SK-N-DZ (cell line): ENCODE measurements around the gene SGK1.
"Not testable (repeated sequence)": the region's sequence is repeated elsewhere in the genome, so short reads cannot be mapped to it uniquely, and the experiment has no call there.

Source experiments
- DNase-seq: peaks from one replicate; pipeline ENCODE4 v3.0.0-alpha.2; 2015; ENCODE audit warnings: low spot score

Gene SGK1

DNA sequence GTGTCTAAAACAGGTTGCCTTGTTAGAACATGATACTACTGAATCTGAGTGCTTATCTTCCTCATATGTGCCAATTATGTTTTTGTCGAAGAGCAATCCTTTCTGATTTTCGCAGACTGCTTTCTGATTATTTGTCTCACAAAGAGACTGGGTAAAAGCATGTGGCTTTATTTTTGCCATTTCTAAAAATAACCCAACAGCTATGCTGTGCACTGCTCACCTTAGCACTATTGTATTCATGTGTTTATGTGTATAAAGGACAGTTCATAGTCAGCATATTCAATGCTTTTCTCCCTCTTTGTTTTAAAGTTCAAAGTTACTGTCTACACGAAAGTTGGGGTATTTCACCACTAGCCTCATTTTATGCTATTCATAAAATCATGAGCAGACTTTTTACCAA is 127.0 kb downstream of the SGK1 start:
- no peak for DNase-seq

DNA sequence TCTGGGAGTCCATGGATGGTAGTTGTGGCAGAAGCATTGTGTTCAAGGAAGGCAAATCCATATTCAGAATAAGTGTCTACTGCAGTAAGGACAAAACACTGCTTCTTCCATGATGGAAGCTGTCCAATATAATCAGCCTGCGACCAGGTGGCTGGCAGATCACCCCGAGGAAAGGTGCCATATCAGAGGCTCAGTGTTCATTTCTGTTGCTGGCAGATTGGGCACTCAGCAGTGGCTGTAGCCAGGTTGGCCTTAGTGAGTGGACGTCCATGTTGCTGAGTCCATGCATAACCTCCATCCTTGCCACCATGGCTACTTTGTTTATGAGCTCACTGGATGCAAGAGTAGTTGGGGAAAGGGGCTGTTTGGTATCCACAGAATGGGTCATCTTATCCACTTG is 130.2 kb downstream of the SGK1 start:
- DNase-seq, result no peak

DNA sequence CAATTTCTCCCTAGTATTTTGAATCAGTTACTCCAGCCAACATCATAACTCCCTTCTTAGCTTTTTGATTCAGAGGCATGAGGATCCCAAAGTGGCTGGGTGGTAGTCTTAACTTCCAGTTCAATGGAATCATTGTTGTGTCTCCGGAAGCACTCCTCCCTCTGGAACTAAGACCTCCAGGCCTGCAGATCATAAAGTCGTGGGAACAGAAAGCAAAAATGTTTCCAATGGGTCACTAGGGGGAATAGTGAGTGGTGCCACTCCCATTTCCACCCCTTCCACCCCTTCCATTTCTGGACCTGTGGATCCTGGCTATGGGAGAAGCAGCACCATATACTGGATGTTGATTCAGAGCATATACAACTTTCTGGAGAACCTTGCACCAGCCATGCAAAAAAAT is 130.8 kb downstream of the SGK1 start:
- no peak for DNase-seq

DNA sequence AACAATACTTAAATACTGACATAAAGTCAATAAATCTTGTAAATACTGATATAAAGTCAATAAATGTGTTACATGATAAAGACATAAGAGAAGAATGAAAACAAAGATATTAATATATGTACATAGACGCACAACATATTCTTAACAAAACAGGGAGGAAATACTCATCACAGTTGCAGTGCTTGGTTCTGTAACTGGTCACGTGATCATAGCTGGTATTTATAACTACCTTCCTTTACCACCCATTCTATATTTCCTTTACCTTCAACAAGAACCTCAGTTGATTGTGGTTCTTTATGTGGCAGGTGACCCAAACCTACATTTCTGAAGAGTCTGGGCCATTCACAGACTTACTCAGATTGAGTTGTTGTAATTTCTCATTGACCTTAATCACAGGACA is 131.6 kb downstream of the SGK1 start:
- no peak for DNase-seq

DNA sequence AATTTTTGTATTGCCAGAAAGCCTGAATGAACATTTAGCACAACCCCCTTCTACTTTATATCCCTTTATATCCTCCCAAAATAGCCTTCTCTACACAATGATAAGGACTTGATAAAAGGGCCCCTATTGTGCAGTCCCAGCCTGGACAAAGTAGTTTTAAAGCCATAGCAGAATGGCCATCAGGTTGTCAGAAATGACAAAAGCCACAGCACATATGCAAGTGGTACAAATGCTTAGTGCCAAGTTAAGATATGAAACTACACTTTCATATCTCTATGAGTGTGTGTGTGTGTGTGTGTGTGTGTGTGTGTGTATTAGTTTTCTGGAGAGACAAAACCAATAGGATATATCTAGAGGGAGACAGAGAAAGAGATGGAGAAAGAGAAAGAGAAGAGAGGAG is 132.6 kb downstream of the SGK1 start:
- no peak for DNase-seq

DNA sequence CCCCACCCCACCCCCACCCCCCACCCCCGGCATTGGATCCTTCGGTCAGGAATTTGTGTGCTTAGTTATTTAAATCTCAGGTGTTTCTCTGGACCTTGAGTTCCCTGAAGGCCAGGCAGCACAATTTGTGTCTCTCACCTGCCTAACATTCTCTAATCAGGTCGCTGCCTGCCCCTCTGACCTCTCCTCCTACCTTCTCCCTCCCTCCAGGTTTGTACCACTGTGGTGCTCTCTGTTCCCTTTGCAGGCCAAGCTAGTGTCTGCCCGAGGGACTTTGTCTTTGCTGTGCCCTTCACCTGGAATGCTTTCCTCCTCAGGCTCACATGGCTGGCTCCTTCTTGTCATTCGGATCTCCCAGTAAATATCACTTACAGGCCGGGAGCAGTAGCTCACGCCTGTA is 134.1 kb downstream of the SGK1 start:
- no peak for DNase-seq

DNA sequence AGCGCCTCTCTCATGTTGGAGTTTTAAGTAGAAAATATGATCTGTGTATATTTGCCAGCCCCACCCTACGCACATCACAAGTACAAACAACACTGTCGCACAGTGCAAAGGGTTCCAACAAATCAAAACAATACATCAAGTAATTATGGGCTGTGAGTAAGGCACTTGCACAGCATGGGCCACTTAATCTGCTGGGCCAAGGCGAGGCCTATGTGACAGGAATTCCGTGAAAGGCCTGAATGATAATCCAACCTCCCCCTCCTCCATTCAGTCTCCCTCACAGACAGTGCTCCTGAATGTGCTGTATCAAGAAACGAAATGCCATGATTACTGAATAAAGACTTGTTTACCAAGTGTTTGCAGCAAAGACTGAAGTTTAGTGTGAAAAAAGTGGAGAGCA is 135.4 kb downstream of the SGK1 start:
- no peak for DNase-seq

DNA sequence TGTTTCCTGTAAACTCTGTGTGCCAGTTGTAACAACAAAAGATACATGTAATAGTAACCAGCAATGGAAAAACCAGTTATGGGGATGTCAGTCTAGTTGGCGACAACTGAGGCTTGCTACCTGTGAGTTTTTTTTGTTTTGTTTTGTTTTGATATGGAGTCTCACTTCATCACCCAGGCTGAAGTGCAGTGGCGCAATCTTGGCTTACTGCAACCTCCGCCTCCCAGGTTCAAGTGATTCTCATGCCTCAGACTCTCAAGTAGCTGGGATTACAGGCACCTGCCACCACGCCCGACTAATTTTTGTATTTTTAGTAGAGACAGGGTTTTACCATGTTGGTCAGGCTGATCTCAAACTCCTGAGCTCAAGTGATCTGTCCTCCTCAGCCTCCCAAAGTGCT is 136.2 kb downstream of the SGK1 start:
- DNase-seq, result not testable (repeated sequence)

DNA sequence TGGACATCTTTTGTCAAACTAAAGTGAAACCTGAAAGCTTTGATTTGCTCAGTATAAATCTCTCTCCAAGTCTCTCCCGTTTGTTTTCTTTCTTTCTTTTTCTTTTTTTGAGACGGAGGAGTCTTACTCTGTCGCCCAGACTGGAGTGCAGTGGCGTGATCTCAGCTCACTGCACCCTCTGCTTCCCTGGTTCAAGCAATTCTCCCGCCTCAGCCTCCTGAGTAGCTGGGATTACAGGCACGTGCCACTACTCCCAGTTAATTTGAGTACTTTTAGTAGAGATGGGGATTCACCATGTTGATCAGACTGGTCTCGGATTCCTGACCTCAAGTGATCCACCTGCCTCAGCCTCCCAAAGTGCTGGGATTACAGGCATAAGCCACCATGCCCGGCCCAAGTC is 136.7 kb downstream of the SGK1 start:
- DNase-seq, result not testable (repeated sequence)

DNA sequence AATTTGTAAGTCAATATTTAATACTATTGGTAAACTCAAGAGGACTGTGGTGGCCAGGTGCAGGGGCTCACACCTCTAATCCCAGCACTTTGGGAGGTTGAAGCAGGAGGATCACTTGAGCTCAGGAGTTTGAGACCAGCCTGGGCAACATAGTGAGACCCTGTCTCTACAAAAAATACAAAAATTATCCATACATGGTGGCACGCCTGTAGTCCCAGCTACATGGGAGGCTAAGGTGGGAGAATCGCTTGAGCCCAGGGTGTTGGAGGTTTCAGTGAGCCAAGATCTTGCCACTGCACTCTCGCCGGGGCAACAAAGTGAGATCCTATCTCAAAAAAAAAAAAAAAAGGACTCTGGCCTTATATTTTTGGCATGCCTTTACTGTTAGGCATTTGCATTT is 137.4 kb downstream of the SGK1 start:
- DNase-seq, result not testable (repeated sequence)

DNA sequence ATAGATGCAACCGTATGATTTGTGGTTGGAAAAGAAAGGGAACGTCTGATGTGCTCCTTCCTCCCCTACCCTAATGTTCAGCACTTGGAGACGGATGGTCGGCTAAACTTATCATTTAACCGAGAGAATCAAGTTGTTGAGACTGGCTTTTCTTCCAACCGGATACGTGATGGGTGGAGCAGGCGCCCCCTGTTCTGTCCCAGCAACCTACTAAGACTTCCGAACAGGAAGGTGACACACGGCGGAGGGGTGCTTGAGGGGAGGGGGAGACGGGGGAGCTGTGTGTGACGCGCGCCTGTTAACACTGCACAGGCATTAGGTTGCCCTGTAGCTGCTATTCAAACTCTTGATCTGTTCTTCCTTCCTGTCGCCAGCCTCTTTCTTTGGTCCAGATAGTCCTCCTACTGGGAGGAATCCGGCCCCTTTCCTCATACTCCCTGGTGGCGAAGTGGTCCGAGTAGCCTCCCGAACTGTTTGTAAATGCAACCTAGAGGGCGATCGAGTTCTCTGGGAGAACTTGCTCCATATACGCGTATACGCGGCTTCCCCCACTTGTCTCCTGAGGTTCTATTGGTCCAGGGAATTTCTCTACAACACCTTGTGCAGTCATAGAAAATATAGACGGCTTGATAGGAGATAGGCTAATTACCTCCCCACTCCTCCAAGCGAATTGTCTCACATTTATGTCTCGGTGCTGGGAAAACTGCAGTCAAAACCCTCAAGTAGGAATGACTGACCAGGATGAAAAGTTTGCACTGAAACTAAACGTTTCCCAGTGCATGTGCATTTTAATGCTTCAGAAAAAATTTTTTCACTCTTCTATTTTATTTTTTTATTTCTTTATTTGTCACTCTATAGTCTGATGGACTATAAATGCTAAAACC is 139.5 kb downstream of the SGK1 start:
- peak; percentile 60 for DNase-seq

DNA sequence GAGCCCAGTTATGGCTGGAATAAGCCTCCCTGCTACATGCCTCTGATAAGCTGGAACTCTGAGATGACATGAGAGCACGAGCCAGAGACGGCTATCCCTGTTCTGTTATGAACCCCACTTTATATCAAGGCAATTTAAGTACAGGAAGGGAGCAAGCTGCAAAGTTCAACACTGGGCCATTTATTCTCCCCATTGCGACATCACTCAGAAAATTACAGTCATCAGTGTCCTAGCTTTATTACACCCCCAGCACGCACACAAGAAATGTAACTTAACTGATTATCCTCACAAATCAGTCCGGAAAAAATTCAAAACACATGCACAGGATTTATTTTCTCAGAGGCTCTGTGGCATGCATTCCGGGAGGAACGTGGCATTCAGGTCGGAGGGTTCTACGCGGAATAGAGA is 140.2 kb downstream of the SGK1 start:
- no peak for DNase-seq

DNA sequence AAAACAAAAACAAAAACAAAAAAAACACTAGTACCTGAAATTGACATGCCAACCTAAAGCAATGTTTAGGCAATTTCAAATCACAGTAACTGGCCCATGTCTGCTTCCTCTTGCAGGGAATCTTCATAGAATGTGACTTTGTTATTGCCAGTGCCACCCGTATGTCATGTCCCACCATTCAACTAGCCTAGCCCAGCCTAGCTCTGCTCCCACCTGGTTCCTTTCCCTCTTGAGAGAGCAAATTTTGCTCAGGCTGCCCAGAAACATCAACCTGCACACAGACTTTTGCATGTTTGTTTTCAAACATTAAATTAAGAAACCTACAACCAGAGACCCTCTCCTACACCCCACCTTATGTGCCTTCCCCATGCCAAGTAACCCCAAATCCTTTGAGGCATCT is 140.7 kb downstream of the SGK1 start:
- DNase-seq, result no peak

DNA sequence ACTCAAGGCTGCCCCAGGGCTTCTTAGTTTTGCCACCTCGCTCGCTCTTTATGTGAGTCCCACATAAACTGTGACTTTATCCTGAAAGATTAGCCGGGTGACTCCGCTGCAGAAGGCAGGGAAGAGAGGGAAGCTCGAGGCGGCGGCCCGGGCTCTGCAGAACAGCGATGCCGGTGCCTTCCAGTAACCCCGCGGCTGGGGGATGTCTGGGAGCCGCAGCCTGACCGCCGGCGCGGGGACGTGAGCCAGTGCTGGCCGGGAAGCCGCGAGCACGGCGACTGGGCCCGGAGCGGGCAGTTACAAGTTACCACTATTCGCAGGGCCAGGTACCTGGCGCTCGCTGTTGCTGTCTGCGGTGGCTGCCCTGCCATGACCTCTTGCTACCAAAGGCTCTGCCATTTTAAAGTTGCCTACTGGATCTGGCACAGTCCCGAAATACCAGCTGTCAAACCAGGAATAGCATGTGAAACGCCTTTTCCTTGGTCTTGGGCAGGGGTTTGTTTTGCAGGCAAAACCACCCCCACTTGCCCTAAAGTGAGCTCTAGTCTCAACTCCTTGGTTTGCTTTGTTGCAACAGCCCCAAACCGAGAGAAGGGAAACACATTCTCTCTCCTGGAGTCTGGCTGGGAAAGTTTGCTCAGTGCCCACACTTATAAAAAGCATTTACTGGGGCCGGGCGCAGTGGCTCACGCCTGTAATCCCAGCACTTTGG is 141.5 kb downstream of the SGK1 start:
- DNase-seq, result no peak

DNA sequence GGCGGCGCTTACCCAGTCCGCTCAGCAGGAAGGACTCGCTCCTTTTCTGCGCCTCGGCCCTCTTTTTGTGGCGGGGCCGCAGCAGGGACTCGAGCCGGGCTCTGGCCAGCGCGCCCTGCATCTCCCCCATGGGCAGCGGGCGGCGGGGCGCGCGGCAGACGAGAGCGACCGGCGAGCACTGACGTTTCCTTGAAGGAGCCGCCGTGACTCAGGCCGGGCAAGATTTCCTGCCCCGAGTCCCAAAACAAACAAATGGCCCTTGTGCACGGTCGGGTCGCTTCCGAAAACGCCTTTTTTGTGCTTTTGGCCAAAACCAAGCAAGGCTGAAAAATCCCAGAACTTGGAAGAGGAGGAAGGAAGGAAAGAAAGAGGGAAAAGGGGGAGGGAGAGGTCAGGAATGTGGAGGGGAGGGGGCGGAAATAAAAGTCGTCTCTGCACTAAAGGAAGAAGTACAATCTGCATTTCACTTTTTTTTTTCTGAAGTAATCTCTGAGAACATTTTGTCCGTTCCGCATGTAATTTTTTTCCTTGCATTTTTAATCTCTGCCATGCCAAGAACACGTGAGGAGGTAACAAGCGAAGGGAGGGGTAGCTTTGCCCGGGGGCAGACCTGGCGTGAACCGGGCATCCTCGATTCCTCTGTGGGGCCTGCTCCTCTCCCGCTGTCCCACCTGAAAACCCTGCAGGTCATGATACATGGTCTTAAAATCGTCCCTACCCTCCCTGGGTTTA is 142.2 kb downstream of the SGK1 start:
- no peak for DNase-seq

DNA sequence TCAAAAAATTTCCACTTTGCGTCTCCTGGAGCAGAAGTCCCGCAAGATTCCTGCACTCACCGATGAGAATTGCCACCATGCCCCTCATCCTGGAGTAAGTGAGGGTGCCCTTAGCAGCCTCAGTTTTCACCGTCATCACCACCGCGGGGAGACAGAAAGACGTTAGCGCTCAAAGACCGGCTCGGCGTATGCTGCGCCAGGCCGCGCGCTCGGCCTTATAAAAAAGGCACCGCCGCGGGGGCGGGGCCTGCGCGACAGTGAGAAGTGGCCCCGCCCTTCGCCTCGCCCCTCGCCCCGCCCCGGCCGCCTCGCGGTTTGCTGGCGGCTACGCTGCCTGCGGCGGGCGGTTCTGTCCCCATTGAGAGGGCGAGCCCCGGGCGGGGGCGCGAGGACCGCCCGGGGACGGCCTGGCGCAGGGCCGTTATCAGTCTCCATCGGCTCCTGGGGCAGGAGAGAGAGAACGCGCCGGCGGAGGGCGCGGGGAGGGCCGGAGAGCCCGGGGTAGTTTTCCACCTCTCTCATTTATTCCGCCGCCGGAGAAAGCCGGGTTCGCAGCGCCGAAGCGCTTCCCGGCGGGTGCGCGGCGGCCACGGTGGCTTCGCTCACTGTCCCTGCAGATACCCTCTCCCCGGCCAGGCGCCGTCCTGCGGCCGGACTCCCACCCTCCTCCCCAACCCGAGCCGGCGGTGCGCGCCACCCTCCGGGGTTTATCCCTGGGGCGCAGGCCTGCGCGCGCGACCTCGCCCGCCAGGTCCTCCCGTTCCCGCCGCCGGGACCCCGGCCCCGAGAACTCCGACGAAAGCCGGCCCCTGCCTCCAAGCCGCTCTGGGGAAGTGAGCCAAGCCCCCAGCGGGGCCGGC is 143.0 kb downstream of the SGK1 start:
- peak; percentile 80 for DNase-seq

DNA sequence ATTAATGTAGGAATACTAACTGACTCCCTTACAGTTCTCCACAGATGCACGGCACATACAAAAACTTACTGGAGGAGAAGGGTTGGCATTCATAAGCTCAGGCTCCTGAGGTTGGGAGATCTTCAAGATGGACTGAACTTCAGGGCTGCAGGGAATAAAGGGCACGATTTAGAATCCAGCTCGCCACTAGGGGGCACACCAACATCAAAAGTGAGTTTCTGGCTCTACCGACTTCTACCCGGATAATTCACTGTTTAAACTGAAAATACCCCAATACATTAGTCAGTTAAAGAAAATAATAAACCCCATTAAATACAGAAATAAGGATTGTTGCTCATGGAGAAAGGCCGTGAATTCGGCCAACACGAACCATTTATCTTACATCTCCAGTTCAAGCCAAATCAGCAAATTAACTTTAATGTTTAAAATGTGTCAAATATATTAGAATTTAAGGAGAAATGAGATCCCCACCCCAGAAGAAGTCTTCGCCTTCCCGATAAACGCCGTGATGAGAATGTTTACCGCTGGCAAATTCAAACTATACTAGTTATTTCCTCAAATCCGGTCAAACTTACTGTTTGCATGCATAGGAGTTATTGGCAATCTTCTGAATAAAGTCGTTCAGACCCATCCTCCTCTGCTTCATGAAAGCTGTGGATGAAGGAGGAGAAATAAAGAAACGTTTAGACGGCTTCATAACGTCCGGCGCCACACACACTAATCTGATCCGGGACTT is 143.8 kb downstream of the SGK1 start:
- DNase-seq, result peak; percentile 68

DNA sequence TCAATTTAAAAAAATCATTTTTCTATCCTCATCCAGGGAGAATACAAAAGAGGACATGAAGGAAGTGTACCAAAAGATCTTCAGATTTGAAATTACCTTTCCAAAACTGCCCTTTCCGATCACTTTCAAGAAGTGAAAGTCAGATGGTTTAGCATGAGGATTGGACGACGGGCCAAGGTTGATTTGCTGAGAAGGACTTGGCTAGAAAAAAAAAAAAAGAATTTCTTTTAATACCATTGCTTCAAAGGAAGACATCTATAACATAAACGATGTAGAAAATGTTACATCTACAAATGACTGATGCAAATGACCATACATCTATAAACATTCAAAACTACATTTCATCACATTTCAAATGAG is 144.6 kb downstream of the SGK1 start:
- no peak for DNase-seq

DNA sequence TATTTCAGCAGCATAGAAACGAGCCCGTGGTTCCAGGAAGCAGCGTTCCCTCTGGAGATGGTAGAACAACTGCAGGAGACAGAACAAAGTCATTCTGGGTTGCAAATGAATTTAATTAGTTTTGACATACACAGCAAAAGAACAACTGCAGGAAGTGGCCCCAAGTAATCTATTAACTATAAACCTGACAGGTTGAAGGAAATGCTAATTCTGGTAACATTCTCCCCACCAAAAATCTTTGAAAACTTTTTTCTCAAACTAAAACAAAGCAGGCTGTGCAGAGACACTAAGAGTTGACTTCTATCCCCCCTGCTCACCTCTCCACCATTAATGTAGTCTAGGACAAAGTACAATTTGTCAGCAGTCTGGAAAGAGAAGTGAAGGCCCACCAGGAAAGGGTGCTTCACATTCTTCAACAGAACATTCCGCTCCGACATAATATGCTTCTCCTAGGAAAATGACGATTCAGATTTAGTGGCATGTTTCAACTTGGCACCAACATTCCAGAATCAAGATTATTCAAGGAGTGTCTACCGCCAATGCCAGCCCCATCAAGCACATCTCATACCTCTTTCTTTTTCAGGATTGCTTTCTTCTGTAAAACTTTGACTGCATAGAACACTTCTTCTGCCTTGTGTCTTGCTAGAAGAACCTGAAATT is 145.1 kb downstream of the SGK1 start:
- no peak for DNase-seq

DNA sequence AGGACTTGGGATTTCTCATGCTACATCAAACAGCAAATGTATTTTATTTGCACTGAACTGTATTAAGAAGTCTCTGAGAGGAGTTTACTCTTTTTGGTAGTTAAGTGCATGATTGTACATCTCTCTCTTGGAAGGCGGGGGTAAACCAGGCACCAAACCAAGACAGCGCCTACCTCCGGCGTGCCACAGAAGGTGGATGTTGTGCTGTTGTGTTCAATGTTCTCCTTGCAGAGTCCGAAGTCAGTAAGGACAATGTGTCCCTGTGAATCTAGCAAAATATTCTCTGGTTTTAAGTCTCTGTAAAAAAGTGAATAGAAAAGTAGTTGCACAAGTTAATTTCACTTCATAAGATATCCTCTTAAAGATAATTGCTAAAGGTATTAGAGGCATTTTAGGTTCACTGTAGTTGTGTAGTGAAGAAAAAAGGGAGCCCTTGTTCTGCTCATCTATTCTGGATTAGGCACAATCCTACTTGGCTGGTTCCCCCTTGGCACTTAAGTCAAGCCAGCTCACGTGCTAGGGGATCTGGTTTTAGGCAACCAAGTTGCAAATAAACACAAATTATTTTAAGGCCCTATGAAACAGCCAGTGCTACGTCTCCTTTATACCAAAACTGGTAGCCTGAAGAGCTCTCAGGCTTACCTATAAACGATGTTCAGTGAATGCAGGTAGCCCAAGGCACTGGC is 145.7 kb downstream of the SGK1 start:
- no peak for DNase-seq
